Stimulated activated CD4-positive, alpha-beta T cell treated with anti-CD3 and anti-CD28 coated beads, Interleukin-12 subunit alpha, Interleukin-12 subunit beta, amount 100 ng/mL, for 24 hours (primary cell): Measurements from ENCODE around the gene XRN2.

Source experiments
- DNase-seq, 2 experiments: peaks; one replicate each; pipeline ENCODE4 v3.0.0-alpha.2; 2020; ENCODE audit warnings: low read depth in 2 of 2

The XRN2 gene

GRCh38 chr20:21303061-21303871, at the start of gene XRN2:
XRN2 (plus strand) TSS chr20:21303331; CDS start chr20:21303399, 68 bp downstream.
- DNase-seq = peak; percentile 95 to 96

- no peak for DNase-seq
These were observed 45.9 kb upstream of the XRN2 start for GRCh38 chr20:21257192-21257591.

GRCh38 chr20:21258411-21258810, 44.7 kb upstream of the XRN2 start:
- no peak for DNase-seq

GRCh38 chr20:21259346-21259745, 43.8 kb upstream of the XRN2 start:
- DNase-seq = no peak

GRCh38 chr20:21262812-21263211, 40.3 kb upstream of the XRN2 start:
- DNase-seq = no peak

- DNase-seq = no peak
These were observed 37.6 kb upstream of the XRN2 start for GRCh38 chr20:21265261-21266190.

GRCh38 chr20:21266191-21266536, 37.0 kb upstream of the XRN2 start:
- no peak for DNase-seq

- no peak for DNase-seq
These were observed 33.4 kb upstream of the XRN2 start for GRCh38 chr20:21269772-21270171.

- no peak for DNase-seq
These were observed 32.3 kb upstream of the XRN2 start for GRCh38 chr20:21270806-21271205.

- DNase-seq = no peak
These were observed 30.9 kb upstream of the XRN2 start for GRCh38 chr20:21272279-21272678.

- no peak for DNase-seq
These were observed 30.5 kb upstream of the XRN2 start for GRCh38 chr20:21272679-21273078.

GRCh38 chr20:21273755-21274386, 29.3 kb upstream of the XRN2 start:
- no peak for DNase-seq

GRCh38 chr20:21278829-21279228, 24.3 kb upstream of the XRN2 start:
- no peak for DNase-seq

GRCh38 chr20:21279706-21280521, 23.2 kb upstream of the XRN2 start:
- no peak for DNase-seq

- no peak for DNase-seq
These were observed 22.6 kb upstream of the XRN2 start for GRCh38 chr20:21280522-21281016.

GRCh38 chr20:21286775-21287174, 16.4 kb upstream of the XRN2 start:
- DNase-seq = no peak

- DNase-seq = no peak
These were observed 14.4 kb upstream of the XRN2 start for GRCh38 chr20:21288587-21289370.

GRCh38 chr20:21289651-21290050, 13.5 kb upstream of the XRN2 start:
- no peak for DNase-seq

- no peak for DNase-seq
These were observed 12.1 kb upstream of the XRN2 start for GRCh38 chr20:21291026-21291425.

GRCh38 chr20:21294755-21295154, 8.4 kb upstream of the XRN2 start:
- DNase-seq = no peak
